ENCODE measurements around the gene COL5A1.

DNA sequence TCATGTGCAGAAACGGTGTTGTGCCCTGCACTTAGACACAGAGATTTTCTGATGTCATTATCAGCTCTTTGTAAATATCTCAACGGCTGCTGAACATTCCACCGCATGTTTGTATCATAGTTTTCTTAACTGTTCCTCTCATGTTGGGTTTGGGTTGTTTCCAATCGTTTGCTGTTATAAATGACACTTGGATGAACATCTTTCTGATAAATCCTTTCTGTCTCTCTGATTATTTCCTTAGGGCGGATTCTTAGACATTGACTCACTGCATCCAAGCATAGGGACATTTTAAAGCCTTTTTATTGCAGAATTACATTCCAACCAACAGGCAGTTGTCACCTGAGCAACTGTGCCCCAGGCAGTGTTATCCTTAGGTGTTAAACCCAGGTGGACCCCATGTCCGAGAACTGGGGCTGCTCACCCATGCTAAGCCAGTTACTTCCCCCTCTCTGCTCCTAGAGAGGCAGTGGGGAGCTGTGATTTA, 28.5 kb downstream of the COL5A1 start:
- TF ChIP-seq, protein P1, sequence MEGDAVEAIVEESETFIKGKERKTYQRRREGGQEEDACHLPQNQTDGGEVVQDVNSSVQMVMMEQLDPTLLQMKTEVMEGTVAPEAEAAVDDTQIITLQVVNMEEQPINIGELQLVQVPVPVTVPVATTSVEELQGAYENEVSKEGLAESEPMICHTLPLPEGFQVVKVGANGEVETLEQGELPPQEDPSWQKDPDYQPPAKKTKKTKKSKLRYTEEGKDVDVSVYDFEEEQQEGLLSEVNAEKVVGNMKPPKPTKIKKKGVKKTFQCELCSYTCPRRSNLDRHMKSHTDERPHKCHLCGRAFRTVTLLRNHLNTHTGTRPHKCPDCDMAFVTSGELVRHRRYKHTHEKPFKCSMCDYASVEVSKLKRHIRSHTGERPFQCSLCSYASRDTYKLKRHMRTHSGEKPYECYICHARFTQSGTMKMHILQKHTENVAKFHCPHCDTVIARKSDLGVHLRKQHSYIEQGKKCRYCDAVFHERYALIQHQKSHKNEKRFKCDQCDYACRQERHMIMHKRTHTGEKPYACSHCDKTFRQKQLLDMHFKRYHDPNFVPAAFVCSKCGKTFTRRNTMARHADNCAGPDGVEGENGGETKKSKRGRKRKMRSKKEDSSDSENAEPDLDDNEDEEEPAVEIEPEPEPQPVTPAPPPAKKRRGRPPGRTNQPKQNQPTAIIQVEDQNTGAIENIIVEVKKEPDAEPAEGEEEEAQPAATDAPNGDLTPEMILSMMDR (IDR thresholded peaks at IDR 0.05), result no peak
- no peak for TF ChIP-seq POLR2A (IDR thresholded peaks at IDR 0.05)

Data from esophagus squamous epithelium (tissue), 4 donors.